Rectal smooth muscle tissue (tissue), 1 donor: Measurements from ENCODE around the gene TIMP2.

Experiments used
- H3K27ac ChIP-seq: one replicate; pipeline ENCODE4 v1.7.0; 2013; ENCODE audit warnings: low read depth, low read length, inconsistent platforms
- H3K27me3 ChIP-seq: one replicate; pipeline ENCODE4 v1.7.0; 2013; ENCODE audit warnings: low read length; ENCODE audit not compliant: control insufficient read depth, insufficient read depth
- H3K36me3 ChIP-seq: one replicate; pipeline ENCODE4 v1.7.0; 2013; ENCODE audit warnings: low read length; ENCODE audit not compliant: control insufficient read depth, insufficient read depth
- H3K4me1 ChIP-seq: one replicate; pipeline ENCODE4 v1.7.0; 2013; ENCODE audit warnings: low read length; ENCODE audit not compliant: control insufficient read depth, insufficient read depth
- H3K4me3 ChIP-seq: one replicate; pipeline ENCODE4 v1.7.0; 2013; ENCODE audit warnings: low read length
- H3K9ac ChIP-seq: one replicate; pipeline ENCODE4 v1.7.0; 2013; ENCODE audit warnings: low read length

Gene TIMP2

GRCh38 chr17:78825696-78826095 is 99.5 kb downstream of the TIMP2 start:
- no peaks in the 10 kb centered on the region for H3K4me1 ChIP-seq
- no peak overlapping the region for H3K9ac ChIP-seq
- peaks cover 77% of the 10 kb centered on the region for H3K36me3 ChIP-seq
- no peaks in the 10 kb centered on the region for H3K27me3 ChIP-seq
- H3K27ac ChIP-seq, result no peak overlapping the region
- no peak overlapping the region for H3K4me3 ChIP-seq

DNA sequence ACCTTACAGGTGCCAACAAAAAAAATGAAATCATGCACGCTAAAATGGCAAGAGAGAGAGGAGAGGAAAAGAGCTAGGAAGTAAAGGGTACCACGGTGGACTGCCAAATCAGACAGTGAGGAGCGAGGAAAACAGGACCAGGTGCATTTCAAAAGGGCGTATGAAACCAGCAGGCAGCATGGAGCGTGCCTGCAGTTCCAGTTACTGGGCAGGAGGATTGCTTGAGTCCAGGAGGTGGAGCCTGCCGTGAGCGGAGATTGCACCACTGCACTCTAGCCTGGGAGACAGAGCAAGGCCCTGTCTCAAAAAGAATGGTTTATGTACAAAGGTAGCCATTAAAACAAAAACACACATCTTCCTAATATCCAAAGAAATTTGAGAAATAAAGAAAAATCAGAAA is 100.9 kb downstream of the TIMP2 start:
- Histone ChIP-seq H3K36me3 (peaks cover 81% of the 10 kb centered on the region), H3K9ac (no peak overlapping the region), H3K27me3 (no peaks in the 10 kb centered on the region), H3K27ac (no peak overlapping the region), H3K4me3 (no peak overlapping the region), H3K4me1 (no peaks in the 10 kb centered on the region)

DNA sequence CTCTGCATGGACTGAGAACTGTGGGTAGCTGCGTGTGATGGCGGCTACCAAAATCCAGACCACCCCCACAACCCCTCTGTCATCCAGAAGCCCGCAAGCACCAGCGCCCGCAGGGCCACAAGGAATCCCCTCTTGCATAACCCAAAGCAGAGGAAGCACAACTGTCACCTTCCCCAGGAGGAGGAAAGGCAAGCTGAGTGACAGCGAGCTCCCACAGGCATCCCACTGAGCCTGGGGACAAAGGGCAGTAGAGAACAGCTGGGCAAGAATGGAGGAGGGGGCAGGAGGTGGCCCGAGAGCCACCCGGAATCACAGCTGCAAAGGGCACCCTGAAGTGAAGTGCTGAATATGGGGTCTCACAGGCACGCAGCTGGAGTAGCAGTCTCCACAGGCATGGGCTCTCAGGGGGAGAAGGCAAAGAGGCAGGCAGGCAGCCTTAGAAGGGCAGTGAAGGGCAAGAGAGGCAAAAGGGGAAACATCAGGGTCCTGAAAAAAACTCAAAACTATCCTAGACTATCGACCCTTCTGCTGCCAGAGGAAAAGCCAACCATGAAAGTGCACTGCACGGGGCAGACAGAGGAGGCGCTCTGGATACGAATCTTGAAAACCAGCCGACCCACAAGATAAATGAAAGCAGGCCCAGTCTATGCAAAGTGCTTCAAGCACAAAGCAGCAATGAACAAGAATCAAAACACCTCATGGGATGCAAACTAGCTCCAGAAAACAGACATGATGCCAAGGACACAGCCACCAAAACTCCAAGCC is 101.7 kb downstream of the TIMP2 start:
- Histone ChIP-seq H3K27ac (no peak overlapping the region), H3K4me1 (no peaks in the 10 kb centered on the region), H3K27me3 (no peaks in the 10 kb centered on the region), H3K4me3 (no peak overlapping the region), H3K36me3 (peaks cover 77% of the 10 kb centered on the region), H3K9ac (no peak overlapping the region)

GRCh38 chr17:78822552-78822951 is 102.6 kb downstream of the TIMP2 start:
- no peak overlapping the region for H3K4me3 ChIP-seq
- H3K27me3 ChIP-seq, result no peaks in the 10 kb centered on the region
- peaks cover 77% of the 10 kb centered on the region for H3K36me3 ChIP-seq
- H3K4me1 ChIP-seq, result no peaks in the 10 kb centered on the region
- H3K9ac ChIP-seq, result no peak overlapping the region
- H3K27ac ChIP-seq, result no peak overlapping the region

DNA sequence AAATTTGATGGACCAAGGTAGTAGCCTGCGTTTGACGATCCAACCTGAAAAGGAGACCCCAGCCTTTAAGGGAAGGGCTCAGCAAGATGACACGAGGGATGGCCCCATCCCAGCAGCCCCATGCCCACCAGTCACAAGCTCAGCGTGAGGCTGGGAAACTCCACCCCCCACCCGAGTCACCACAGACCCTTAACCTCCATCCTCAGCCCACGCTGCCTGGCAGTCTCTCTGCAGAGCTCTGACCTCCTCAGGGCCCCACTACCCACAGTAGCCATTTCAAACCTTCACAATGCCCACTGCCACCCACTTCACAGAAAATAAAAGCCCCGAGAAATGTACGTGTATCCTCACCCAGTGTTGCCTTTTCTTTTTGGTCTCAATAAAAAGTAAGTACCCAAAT is 103.2 kb downstream of the TIMP2 start:
- Histone ChIP-seq H3K27me3 (no peaks in the 10 kb centered on the region), H3K27ac (no peak overlapping the region), H3K4me1 (no peaks in the 10 kb centered on the region), H3K36me3 (peaks cover 76% of the 10 kb centered on the region), H3K4me3 (no peak overlapping the region), H3K9ac (no peak overlapping the region)

DNA sequence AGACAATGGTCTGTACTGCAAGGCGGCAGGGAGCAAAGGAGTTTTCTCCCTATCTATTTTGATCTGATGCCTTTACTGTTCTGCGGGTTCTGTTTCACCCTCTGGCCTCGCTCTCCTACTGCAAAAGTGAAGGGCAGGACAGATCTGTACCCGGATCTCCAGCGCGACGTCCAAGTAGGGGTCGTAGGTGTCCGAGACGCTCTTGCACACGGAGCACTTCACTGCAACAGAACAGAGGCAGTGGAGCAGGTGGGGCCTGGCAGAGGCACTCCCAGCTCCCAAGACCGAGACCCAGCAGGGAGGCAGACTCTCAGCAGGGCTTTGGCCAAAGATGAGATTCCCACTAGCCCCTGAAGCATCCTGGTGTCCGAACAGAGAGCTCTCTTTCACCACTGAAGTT is 104.3 kb downstream of the TIMP2 start:
- no peak overlapping the region for H3K27ac ChIP-seq
- no peak overlapping the region for H3K9ac ChIP-seq
- no peaks in the 10 kb centered on the region for H3K4me1 ChIP-seq
- peaks cover 75% of the 10 kb centered on the region for H3K36me3 ChIP-seq
- H3K27me3 ChIP-seq, result no peaks in the 10 kb centered on the region
- H3K4me3 ChIP-seq, result no peak overlapping the region

GRCh38 chr17:78819806-78820792 is 105.1 kb downstream of the TIMP2 start:
- H3K27ac ChIP-seq, result no peak overlapping the region
- H3K4me3 ChIP-seq, result no peak overlapping the region
- H3K4me1 ChIP-seq, result no peaks in the 10 kb centered on the region
- no peak overlapping the region for H3K9ac ChIP-seq
- peaks cover 73% of the 10 kb centered on the region for H3K36me3 ChIP-seq
- no peaks in the 10 kb centered on the region for H3K27me3 ChIP-seq

GRCh38 chr17:78819402-78819801 is 105.8 kb downstream of the TIMP2 start:
- H3K4me3 ChIP-seq, result no peak overlapping the region
- H3K27ac ChIP-seq, result no peak overlapping the region
- no peaks in the 10 kb centered on the region for H3K4me1 ChIP-seq
- no peaks in the 10 kb centered on the region for H3K27me3 ChIP-seq
- H3K36me3 ChIP-seq, result peaks cover 66% of the 10 kb centered on the region
- H3K9ac ChIP-seq, result no peak overlapping the region

DNA sequence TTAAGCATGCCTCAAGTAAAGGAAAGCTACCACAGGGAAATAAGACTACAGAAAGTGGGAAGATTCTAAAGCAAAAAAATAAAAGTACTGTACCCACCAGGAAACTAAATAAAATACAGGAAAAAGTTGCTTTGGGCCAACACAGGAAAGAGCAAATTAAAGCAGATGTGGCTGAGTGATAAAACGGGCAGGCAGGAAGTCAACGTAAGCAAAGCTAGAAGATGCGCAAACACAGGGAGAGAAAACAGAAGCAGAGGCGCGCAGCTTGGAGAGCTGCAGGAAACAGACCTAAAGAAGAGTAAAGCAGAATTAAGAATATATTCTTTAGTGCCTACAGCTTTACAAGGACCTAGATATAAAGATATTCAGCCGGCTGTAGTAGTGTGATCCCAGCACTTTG is 106.3 kb downstream of the TIMP2 start:
- Histone ChIP-seq H3K4me1 (no peaks in the 10 kb centered on the region), H3K27me3 (no peaks in the 10 kb centered on the region), H3K27ac (no peak overlapping the region), H3K4me3 (no peak overlapping the region), H3K36me3 (peaks cover 66% of the 10 kb centered on the region), H3K9ac (no peak overlapping the region)

- Histone ChIP-seq H3K9ac (no peak overlapping the region), H3K27ac (no peak overlapping the region), H3K4me3 (no peak overlapping the region), H3K4me1 (no peaks in the 10 kb centered on the region), H3K36me3 (peaks cover 66% of the 10 kb centered on the region), H3K27me3 (no peaks in the 10 kb centered on the region)
These were observed 106.9 kb downstream of the TIMP2 start for GRCh38 chr17:78818152-78818846.

DNA sequence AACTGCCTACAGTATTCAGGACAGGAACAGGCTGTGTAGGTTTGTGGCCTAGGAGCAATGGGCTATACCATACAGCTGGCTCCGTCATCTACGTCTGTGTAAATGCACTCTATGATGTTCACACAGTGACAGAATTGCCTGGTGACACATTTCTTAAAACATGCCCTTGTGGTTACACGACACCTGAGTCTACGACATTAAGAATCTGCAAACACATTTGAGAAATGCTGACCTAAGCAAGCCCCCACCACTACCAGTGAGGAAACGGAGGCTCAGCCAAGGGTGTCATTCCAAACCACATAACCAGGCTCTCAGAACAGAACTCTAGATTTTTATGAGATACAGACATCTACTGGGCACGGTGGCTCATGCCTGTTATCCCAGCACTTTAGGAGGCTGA is 108.1 kb downstream of the TIMP2 start:
- Histone ChIP-seq H3K4me1 (no peaks in the 10 kb centered on the region), H3K36me3 (peaks cover 63% of the 10 kb centered on the region), H3K27ac (no peak overlapping the region)

GRCh38 chr17:78815696-78816095 is 109.5 kb downstream of the TIMP2 start:
- Histone ChIP-seq H3K4me1 (no peaks in the 10 kb centered on the region), H3K9ac (no peak overlapping the region), H3K36me3 (peaks cover 53% of the 10 kb centered on the region), H3K4me3 (no peak overlapping the region), H3K27me3 (no peaks in the 10 kb centered on the region), H3K27ac (no peak overlapping the region)

More for the DNA sequence above, 108.1 kb downstream of the TIMP2 start:
- Histone ChIP-seq H3K27me3 (no peaks in the 10 kb centered on the region), H3K4me3 (no peak overlapping the region), H3K9ac (no peak overlapping the region)
